NCI-H146 (cell line): ENCODE data around the gene TCF7L1.

Experiments
- DNase-seq: peaks from one replicate; lab custom pipeline; 2025; lab: John Stamatoyannopoulos, UW

The TCF7L1 gene

GRCh38 chr2:85254540-85255300 lies 121.5 kb downstream of the TCF7L1 start:
- no peak for DNase-seq

GRCh38 chr2:85255456-85255812 lies 122.2 kb downstream of the TCF7L1 start:
- DNase-seq, result peak; percentile 54

GRCh38 chr2:85255813-85256594 lies 122.8 kb downstream of the TCF7L1 start:
- no peak for DNase-seq

GRCh38 chr2:85257359-85257969 lies 124.3 kb downstream of the TCF7L1 start:
- DNase-seq, result peak; percentile 11

GRCh38 chr2:85257970-85258605 lies 124.9 kb downstream of the TCF7L1 start:
- DNase-seq, result no peak

GRCh38 chr2:85259101-85259590 lies 126.0 kb downstream of the TCF7L1 start:
- no peak for DNase-seq

- no peak for DNase-seq
Measured at GRCh38 chr2:85259879-85260278, 126.7 kb downstream of the TCF7L1 start.

GRCh38 chr2:85263591-85263990 lies 130.4 kb downstream of the TCF7L1 start:
- no peak for DNase-seq

- no peak for DNase-seq
Measured at GRCh38 chr2:85264471-85264870, 131.3 kb downstream of the TCF7L1 start.

GRCh38 chr2:85265304-85265703 lies 132.1 kb downstream of the TCF7L1 start:
- DNase-seq, result no peak

GRCh38 chr2:85266146-85267041 lies 133.2 kb downstream of the TCF7L1 start:
- DNase-seq, result peak; percentile 79

GRCh38 chr2:85269959-85270358 lies 136.8 kb downstream of the TCF7L1 start:
- peak; percentile 24 for DNase-seq

- DNase-seq, result no peak
Measured at GRCh38 chr2:85272357-85272756, 139.2 kb downstream of the TCF7L1 start.

GRCh38 chr2:85273738-85274731 lies 140.8 kb downstream of the TCF7L1 start:
- DNase-seq, result peak; percentile 64

- no peak for DNase-seq
Measured at GRCh38 chr2:85275984-85276540, 142.9 kb downstream of the TCF7L1 start.

- no peak for DNase-seq
Measured at GRCh38 chr2:85276571-85277118, 143.5 kb downstream of the TCF7L1 start.

- no peak for DNase-seq
Measured at GRCh38 chr2:85277416-85278158, 144.4 kb downstream of the TCF7L1 start.

- no peak for DNase-seq
Measured at GRCh38 chr2:85278361-85278760, 145.2 kb downstream of the TCF7L1 start.

- DNase-seq, result no peak
Measured at GRCh38 chr2:85281553-85281952, 148.4 kb downstream of the TCF7L1 start.
